Activated CD4-positive, alpha-beta memory T cell treated with anti-CD3 and anti-CD28 coated beads, Interleukin-2, amount 10 ng/mL, durations not matched to agents 7 days and 5 days (primary cell): Measurements from ENCODE around the gene ANTXRL. TPM values are rescaled to one million over a fixed set of nuclear protein-coding genes. Genes with fewer than 3 reads are reported as not detected.
"Not testable (repeated sequence)": the region's sequence is repeated elsewhere in the genome, so short reads cannot be mapped to it uniquely, and the experiment has no call there.

Experiments
- CTCF ChIA-PET: fragments of 350-600 bp; sonication (Branson Sonifier 250); formaldehyde crosslinking; loops from one replicate; lab custom pipeline; 2021; ENCODE audit warnings: antibody characterized with exemption, inconsistent platforms; lab: Charles Lee
- POLR2A ChIA-PET: fragments of 350-600 bp; sonication (Branson Sonifier 250); formaldehyde crosslinking; loops from one replicate; lab custom pipeline; 2021; ENCODE audit warnings: antibody characterized with exemption; lab: Charles Lee
- DNase-seq: peaks from one replicate; pipeline ENCODE4 v3.0.0-alpha.2; 2020
- H3K27ac Mint-ChIP-seq: one replicate; pipeline ENCODE4 v1.8.0; 2021; ENCODE audit warnings: mild to moderate bottlenecking, mixed read lengths
- H3K27me3 Mint-ChIP-seq: one replicate; pipeline ENCODE4 v1.8.0; 2021; ENCODE audit warnings: mixed read lengths
- H3K36me3 Mint-ChIP-seq: one replicate; pipeline ENCODE4 v1.8.0; 2021; ENCODE audit warnings: low read depth, mixed read lengths
- H3K4me1 Mint-ChIP-seq: one replicate; pipeline ENCODE4 v1.8.0; 2021; ENCODE audit warnings: mixed read lengths
- H3K4me3 Mint-ChIP-seq: one replicate; pipeline ENCODE4 v1.8.0; 2021; ENCODE audit warnings: mild to moderate bottlenecking, mixed read lengths
- H3K9me3 Mint-ChIP-seq: one replicate; pipeline ENCODE4 v1.8.0; 2021; ENCODE audit warnings: mixed read lengths
- total RNA-seq, 2 experiments: library from RNA; stranded (reverse); gene quantifications; one replicate each; pipeline ENCODE4 v1.2.3, GENCODE V29; 2021

The ANTXRL gene
- total RNA-seq, 2 experiments from 2014 or later = not detected

- H3K36me3 Mint-ChIP-seq = no peaks in the 10 kb centered on the region
- POLR2A ChIA-PET = no interaction called here
- H3K27me3 Mint-ChIP-seq = peaks cover 17% of the 10 kb centered on the region
- H3K9me3 Mint-ChIP-seq = no peaks in the 10 kb centered on the region
- no peak overlapping the region for H3K27ac Mint-ChIP-seq
- CTCF ChIA-PET = no interaction called here
- no peak for DNase-seq
- no peak overlapping the region for H3K4me3 Mint-ChIP-seq
- H3K4me1 Mint-ChIP-seq = peaks cover 17% of the 10 kb centered on the region
Measured at GRCh38 chr10:46288601-46289206, 1.9 kb downstream of the ANTXRL start.

- CTCF ChIA-PET = no interaction called here
- DNase-seq = no peak
- H3K4me3 Mint-ChIP-seq = no peak overlapping the region
Measured at GRCh38 chr10:46289209-46289810, 2.5 kb downstream of the ANTXRL start.

GRCh38 chr10:46290101-46290886 lies 3.5 kb downstream of the ANTXRL start:
- DNase-seq = no peak
- Mint-ChIP-seq H3K9me3 (no peaks in the 10 kb centered on the region), H3K4me1 (peaks cover 6% of the 10 kb centered on the region), H3K4me3 (no peak overlapping the region), H3K27me3 (peaks cover 17% of the 10 kb centered on the region), H3K27ac (no peak overlapping the region), H3K36me3 (no peaks in the 10 kb centered on the region)
- CTCF ChIA-PET = interaction anchor here (0.7 to 1.0 kb wide), 2 partner anchors 67 to 348 kb away, joined by 3 read pairs; no protein-coding TSS in a partner anchor
- POLR2A ChIA-PET = no interaction called here

More at GRCh38 chr10:46289209-46289810, 2.5 kb downstream of the ANTXRL start:
- Mint-ChIP-seq H3K36me3 (no peaks in the 10 kb centered on the region), H3K27ac (no peak overlapping the region), H3K4me1 (peaks cover 11% of the 10 kb centered on the region), H3K9me3 (no peaks in the 10 kb centered on the region), H3K27me3 (peaks cover 17% of the 10 kb centered on the region)
- POLR2A ChIA-PET = no interaction called here

- Mint-ChIP-seq H3K4me3 (no peak overlapping the region), H3K4me1 (no peaks in the 10 kb centered on the region), H3K27ac (no peak overlapping the region), H3K9me3 (no peaks in the 10 kb centered on the region), H3K36me3 (no peaks in the 10 kb centered on the region), H3K27me3 (peaks cover 17% of the 10 kb centered on the region)
- ChIA-PET CTCF (interaction anchor here (0.7 kb wide), 1 partner anchor 200 kb away, joined by 3 read pairs; no protein-coding TSS in a partner anchor), POLR2A (no interaction called here)
- DNase-seq = no peak
Measured at GRCh38 chr10:46291817-46292572, 5.2 kb downstream of the ANTXRL start.

GRCh38 chr10:46292573-46293023 lies 5.8 kb downstream of the ANTXRL start:
- ChIA-PET POLR2A (no interaction called here), CTCF (no interaction called here)
- no peaks in the 10 kb centered on the region for H3K9me3 Mint-ChIP-seq
- DNase-seq = no peak
- H3K27ac Mint-ChIP-seq = no peak overlapping the region
- H3K4me3 Mint-ChIP-seq = no peak overlapping the region
- H3K4me1 Mint-ChIP-seq = no peaks in the 10 kb centered on the region
- H3K27me3 Mint-ChIP-seq = peaks cover 17% of the 10 kb centered on the region
- H3K36me3 Mint-ChIP-seq = no peaks in the 10 kb centered on the region

GRCh38 chr10:46293228-46293627 lies 6.4 kb downstream of the ANTXRL start:
- Mint-ChIP-seq H3K4me3 (no peak overlapping the region), H3K4me1 (peaks cover 4% of the 10 kb centered on the region), H3K27me3 (peaks cover 17% of the 10 kb centered on the region), H3K27ac (no peak overlapping the region), H3K36me3 (no peaks in the 10 kb centered on the region), H3K9me3 (no peaks in the 10 kb centered on the region)
- no peak for DNase-seq
- POLR2A ChIA-PET = no interaction called here
- CTCF ChIA-PET = no interaction called here

GRCh38 chr10:46293832-46294640 lies 7.2 kb downstream of the ANTXRL start:
- Mint-ChIP-seq H3K27me3 (peaks cover 16% of the 10 kb centered on the region), H3K27ac (no peak overlapping the region), H3K4me1 (peaks cover 12% of the 10 kb centered on the region), H3K36me3 (no peaks in the 10 kb centered on the region), H3K9me3 (no peaks in the 10 kb centered on the region), H3K4me3 (no peak overlapping the region)
- ChIA-PET CTCF (no interaction called here), POLR2A (interaction anchor here (1.0 kb wide), 1 partner anchor 9 kb away, joined by 3 read pairs; no protein-coding TSS in a partner anchor)
- DNase-seq = no peak

GRCh38 chr10:46294641-46295220 lies 7.9 kb downstream of the ANTXRL start:
- H3K4me1 Mint-ChIP-seq = peaks cover 17% of the 10 kb centered on the region
- no peaks in the 10 kb centered on the region for H3K36me3 Mint-ChIP-seq
- H3K27me3 Mint-ChIP-seq = peaks cover 9% of the 10 kb centered on the region
- no peaks in the 10 kb centered on the region for H3K9me3 Mint-ChIP-seq
- no peak overlapping the region for H3K4me3 Mint-ChIP-seq
- CTCF ChIA-PET = no interaction called here
- POLR2A ChIA-PET = interaction anchor here (0.6 to 1.0 kb wide), 2 partner anchors 10 to 26 kb away, joined by 3 read pairs; no protein-coding TSS in a partner anchor
- no peak overlapping the region for H3K27ac Mint-ChIP-seq
- DNase-seq = no peak

- H3K4me3 Mint-ChIP-seq, H3K9me3 Mint-ChIP-seq, H3K27me3 Mint-ChIP-seq, H3K27ac Mint-ChIP-seq, DNase-seq, H3K36me3 Mint-ChIP-seq, CTCF ChIA-PET: not testable (repeated sequence)
- POLR2A ChIA-PET = interaction anchor here (0.6 kb wide), 1 partner anchor 26 kb away, joined by 3 read pairs; no protein-coding TSS in a partner anchor
- H3K4me1 Mint-ChIP-seq = peaks cover 17% of the 10 kb centered on the region
Measured at GRCh38 chr10:46295350-46296010, 8.7 kb downstream of the ANTXRL start.

- CTCF ChIA-PET, H3K27ac Mint-ChIP-seq, POLR2A ChIA-PET, H3K9me3 Mint-ChIP-seq, H3K27me3 Mint-ChIP-seq, H3K36me3 Mint-ChIP-seq, H3K4me3 Mint-ChIP-seq, DNase-seq: not testable (repeated sequence)
- H3K4me1 Mint-ChIP-seq = peaks cover 17% of the 10 kb centered on the region
Measured at GRCh38 chr10:46296086-46296485, 9.3 kb downstream of the ANTXRL start.

GRCh38 chr10:46296641-46297141 lies 9.9 kb downstream of the ANTXRL start:
- peak; percentile 8 for DNase-seq

More at GRCh38 chr10:46296641-46297141, 9.9 kb downstream of the ANTXRL start:
- H3K4me1 Mint-ChIP-seq = peaks cover 17% of the 10 kb centered on the region
- CTCF ChIA-PET = no interaction called here
- H3K27ac Mint-ChIP-seq = no peak overlapping the region
- no peak overlapping the region for H3K4me3 Mint-ChIP-seq
- H3K9me3 Mint-ChIP-seq = no peaks in the 10 kb centered on the region
- POLR2A ChIA-PET = no interaction called here
- H3K27me3 Mint-ChIP-seq = no peaks in the 10 kb centered on the region
- H3K36me3 Mint-ChIP-seq = no peaks in the 10 kb centered on the region
